Fibroblast of lung (primary cell): ENCODE data around the gene INTS11. TPM values are rescaled to one million over a fixed set of nuclear protein-coding genes. Genes with fewer than 3 reads are reported as not detected.

Experiments
- DNase-seq, 2 donors: peaks; one replicate each; pipeline versions ENCODE4 v3.0.0 to v3.0.0-alpha.2; 2010; ENCODE audit warnings: low read depth in 2 of 2
- H2AFZ ChIP-seq: 2 replicates; pipeline ENCODE4 v1.5.1; 2012; ENCODE audit warnings: low read length, control low read depth, inconsistent platforms
- H3K27ac ChIP-seq: 2 replicates; pipeline ENCODE4 v1.5.1; 2011; ENCODE audit warnings: low read length, control low read depth; ENCODE audit not compliant: insufficient read depth
- H3K27me3 ChIP-seq: 2 replicates; pipeline ENCODE4 v1.5.1; 2011; ENCODE audit warnings: mild to moderate bottlenecking, low read length; ENCODE audit not compliant: control insufficient read depth, insufficient read depth
- H3K36me3 ChIP-seq: 2 replicates; pipeline ENCODE4 v1.5.1; 2011; ENCODE audit warnings: low read length; ENCODE audit not compliant: control insufficient read depth, insufficient read depth
- H3K4me1 ChIP-seq: 2 replicates; pipeline ENCODE4 v1.5.1; 2011; ENCODE audit warnings: low read length; ENCODE audit not compliant: control insufficient read depth, insufficient read depth; ENCODE audit errors: extremely low read depth
- H3K4me2 ChIP-seq: 2 replicates; pipeline ENCODE4 v1.5.1; 2011; ENCODE audit warnings: low read length, control low read depth; ENCODE audit not compliant: insufficient read depth; ENCODE audit errors: extremely low read depth
- H3K4me3 ChIP-seq, 4 experiments: fragments of 200-600 bp in 1 of 4; sonication (generic) in 1 of 4; replicated peaks in 1 of 4; 2 replicates each; pipeline ENCODE4 v1.5.1; 2011 to 2016; ENCODE audit warnings: low read length in 4 of 4, low read depth in 3 of 4, mild to moderate bottlenecking in 3 of 4, control low read depth in 2 of 4, inconsistent platforms in 1 of 4, mixed read lengths in 1 of 4; ENCODE audit not compliant: insufficient read depth in 1 of 4; ENCODE audit errors: control extremely low read depth in 1 of 4
- H3K79me2 ChIP-seq: 2 replicates; pipeline ENCODE4 v1.5.1; 2012; ENCODE audit warnings: mild to moderate bottlenecking, low read length, inconsistent platforms; ENCODE audit not compliant: control insufficient read depth, insufficient read depth
- H3K9ac ChIP-seq: 2 replicates; pipeline ENCODE4 v1.5.1; 2011; ENCODE audit warnings: mild to moderate bottlenecking, low read length, control low read depth; ENCODE audit not compliant: insufficient read depth
- H3K9me3 ChIP-seq: 2 replicates; pipeline ENCODE4 v1.5.1; 2012; ENCODE audit warnings: low read depth, low read length; ENCODE audit not compliant: control insufficient read depth, insufficient read depth
- H4K20me1 ChIP-seq: 2 replicates; pipeline ENCODE4 v1.5.1; 2011; ENCODE audit warnings: low read length; ENCODE audit not compliant: control insufficient read depth, insufficient read depth; ENCODE audit errors: extremely low read depth
- CTCF ChIP-seq, 2 donors: IDR thresholded peaks in 1 of 2; conservative IDR thresholded peaks in 1 of 2; 1 replicate in 1 of 2; 2 replicates in 1 of 2; pipeline ENCODE4 v1.5.1; 2011 to 2012; ENCODE audit warnings: low read length in 2 of 2, control low read depth in 1 of 2, inconsistent platforms in 1 of 2, low read depth in 1 of 2, mild to moderate bottlenecking in 1 of 2
- EZH2 ChIP-seq: IDR thresholded peaks from 2 replicates; pipeline ENCODE4 v1.5.1; 2012; ENCODE audit warnings: low read length, control low read depth, mild to moderate bottlenecking; ENCODE audit errors: missing control alignments
- polyA plus RNA-seq, 2 donors: library from polyadenylated mRNA; depleted of rRNA in 1 of 2; stranded (reverse) in 1 of 2; unstranded in 1 of 2; fragments of >200 nt; gene quantifications; 2 replicates each; pipeline ENCODE4 v1.2.1, GENCODE V29; 2011 to 2012; ENCODE audit warnings: missing spikeins in 1 of 2
- total RNA-seq: library from RNA; depleted of rRNA; stranded (reverse); fragments of >200 nt; gene quantifications from 2 replicates; pipeline ENCODE4 v1.2.1, GENCODE V29; 2014

Gene INTS11
- total and polyA plus RNA-seq, 2 donors (not counting 1 experiment from before 2014, with no cell fraction given), result 44.1 to 69.2 TPM

- Histone ChIP-seq H3K4me2 (no peak overlapping the region), H3K36me3 (peaks cover 32% of the 10 kb centered on the region), H3K9me3 (no peaks in the 10 kb centered on the region), H4K20me1 (no peaks in the 10 kb centered on the region), H3K4me1 (peaks cover 23% of the 10 kb centered on the region), H3K4me3 (no peak overlapping the region), H3K27me3 (no peaks in the 10 kb centered on the region), H3K27ac (no peak overlapping the region), H2AFZ (no peak overlapping the region), H3K9ac (no peak overlapping the region), H3K79me2 (peaks cover 57% of the 10 kb centered on the region)
- TF ChIP-seq CTCF (conservative IDR thresholded peaks at IDR 0.05 in 1 of 2, IDR thresholded peaks at IDR 0.05 in 1 of 2; ENCODE audit: low read depth in 1 of 2, low read length in 2 of 2) (no peak), EZH2 (no peak)
- no peak for DNase-seq
Observed at GRCh38 chr1:1341549-1342021, 17.1 kb upstream of the INTS11 start.

GRCh38 chr1:1340791-1341548 is 16.5 kb upstream of the INTS11 start:
- TF ChIP-seq CTCF (conservative IDR thresholded peaks at IDR 0.05 in 1 of 2, IDR thresholded peaks at IDR 0.05 in 1 of 2; ENCODE audit: low read depth in 1 of 2, low read length in 2 of 2) (no peak), EZH2 (no peak)
- no peak for DNase-seq
- no peak overlapping the region for H3K9ac ChIP-seq
- H4K20me1 ChIP-seq, result no peaks in the 10 kb centered on the region
- H3K9me3 ChIP-seq, result no peaks in the 10 kb centered on the region
- peaks cover 51% of the 10 kb centered on the region for H3K79me2 ChIP-seq
- H3K27ac ChIP-seq, result no peak overlapping the region
- H3K4me2 ChIP-seq, result no peak overlapping the region
- H3K4me3 ChIP-seq, result no peak overlapping the region
- no peak overlapping the region for H2AFZ ChIP-seq
- H3K4me1 ChIP-seq, result peaks cover 16% of the 10 kb centered on the region
- H3K36me3 ChIP-seq, result peaks cover 32% of the 10 kb centered on the region
- no peaks in the 10 kb centered on the region for H3K27me3 ChIP-seq

- Histone ChIP-seq H3K27me3 (no peaks in the 10 kb centered on the region), H3K9me3 (no peaks in the 10 kb centered on the region), H3K36me3 (peaks cover 32% of the 10 kb centered on the region), H4K20me1 (no peaks in the 10 kb centered on the region), H3K9ac (no peak overlapping the region), H2AFZ (no peak overlapping the region), H3K79me2 (peaks cover 43% of the 10 kb centered on the region), H3K4me2 (no peak overlapping the region), H3K4me3 (no peak overlapping the region), H3K4me1 (peaks cover 9% of the 10 kb centered on the region), H3K27ac (no peak overlapping the region)
- no peak for DNase-seq
- TF ChIP-seq EZH2 (no peak), CTCF (conservative IDR thresholded peaks at IDR 0.05 in 1 of 2, IDR thresholded peaks at IDR 0.05 in 1 of 2; ENCODE audit: low read depth in 1 of 2, low read length in 2 of 2) (no peak)
Observed at GRCh38 chr1:1340185-1340584, 15.7 kb upstream of the INTS11 start.
